Parietal lobe (tissue), 1 donor: ENCODE measurements around the gene KCNJ11. TPM values are rescaled to one million over a fixed set of nuclear protein-coding genes. Genes with fewer than 3 reads are reported as not detected.

Experiments
- total RNA-seq: library from RNA; depleted of rRNA; stranded (reverse); fragments of >200 nt; gene quantifications from one replicate; pipeline ENCODE4 v1.2.3, GENCODE V29; 2014

Gene KCNJ11
- total RNA-seq = 12.2 TPM

DNA sequence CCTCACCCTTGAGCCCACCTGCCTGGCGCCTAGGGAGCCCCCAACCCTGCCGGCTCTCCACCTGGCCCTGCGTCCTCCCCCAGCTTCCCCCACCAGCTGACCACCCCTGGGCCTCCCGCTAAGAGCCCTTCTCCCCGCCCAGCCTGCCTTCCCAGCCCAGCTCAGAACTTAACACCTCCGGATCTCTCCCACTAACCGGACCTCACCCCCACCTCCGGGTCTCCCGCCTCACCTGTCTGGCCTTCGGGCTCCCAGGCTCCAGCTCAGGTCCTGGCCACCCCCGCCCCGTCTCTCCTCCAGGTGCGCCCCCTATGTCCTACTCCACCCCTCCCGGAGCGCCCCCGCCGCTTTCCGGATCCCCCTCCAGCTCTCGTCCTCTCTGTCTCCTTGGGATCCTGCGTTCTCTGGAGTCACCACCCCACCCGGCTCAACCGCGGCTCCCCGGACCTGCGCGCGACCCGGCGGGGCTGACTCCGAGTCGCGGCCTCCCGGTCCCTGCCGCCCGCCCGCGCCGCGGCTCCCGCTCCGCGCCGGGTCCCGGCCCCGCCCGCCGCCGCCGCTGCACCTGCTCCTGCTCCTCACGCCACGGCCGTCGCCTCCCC lies at the start of gene KCNJ11:
Gene KCNJ11, minus strand, starts transcription at position 51 of the 602 bp plus-strand sequence. CDS start 568 bp downstream, outside the sequence.

DNA sequence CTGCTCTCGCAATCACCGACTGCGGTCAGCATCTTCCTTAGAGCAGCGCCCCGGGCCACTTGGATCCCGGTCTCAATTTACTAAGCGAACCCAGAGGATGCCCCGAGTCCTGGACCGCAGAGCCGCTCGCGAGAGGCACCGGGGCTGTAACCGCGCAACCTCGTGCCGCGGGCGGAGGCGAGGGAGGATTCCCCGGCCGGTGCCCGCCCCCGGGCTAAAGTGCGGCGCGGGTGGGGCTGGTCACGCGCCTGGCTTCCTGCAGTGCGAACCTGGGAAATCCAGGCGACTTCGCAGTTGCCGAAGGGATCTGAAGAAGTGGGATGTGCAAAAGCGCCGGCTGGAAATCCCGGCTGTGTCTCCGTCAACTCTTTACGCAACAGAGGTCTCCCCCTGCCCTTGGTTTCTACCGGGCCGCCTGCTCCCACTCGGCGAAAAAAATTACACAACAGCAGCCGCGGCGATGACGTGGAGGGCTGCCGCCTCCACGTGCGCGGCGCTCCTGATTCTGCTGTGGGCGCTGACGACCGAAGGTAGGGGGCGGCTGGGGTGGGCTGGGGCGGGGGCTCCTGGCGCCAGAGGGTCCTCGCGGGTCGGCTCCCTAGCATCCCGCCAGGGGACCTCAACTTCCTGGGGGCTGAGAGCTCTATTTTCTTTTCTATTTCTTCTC lies 36.8 kb downstream of the KCNJ11 start, which contains the start of gene NCR3LG1:
Gene NCR3LG1, plus strand, starts transcription at position 291 of the 667 bp plus-strand sequence. Its CDS starts 170 bp downstream, at position 461.

Other genes with a start within 250 kb of the KCNJ11 start
- 60.1 TPM for gene PIK3C2A, start 180.7 kb downstream of the KCNJ11 start, total RNA-seq
- gene NUCB2, start 111.9 kb downstream of the KCNJ11 start, total RNA-seq = 85.4 TPM
- 23.8 TPM for gene NCR3LG1, start 36.9 kb downstream of the KCNJ11 start, total RNA-seq
- 34.7 TPM for gene ABCC8, start 88.2 kb upstream of the KCNJ11 start, total RNA-seq
- gene USH1C, start 155.8 kb upstream of the KCNJ11 start, total RNA-seq = 0.94 TPM
- 0.63 TPM for gene OTOG, start 158.6 kb upstream of the KCNJ11 start, total RNA-seq